Heart left ventricle (tissue), 13 donors: ENCODE results near the gene DYNLT2.
A peak's percentile ranks its signal among the peaks of the same experiment; 100 is the strongest.

ENCODE experiments used
- POLR2A ChIP-seq, 2 donors: fragments of 450-650 bp; IDR thresholded peaks; one replicate each; pipeline ENCODE4 v1.6.1; 2017; ENCODE audit warnings: antibody characterized with exemption in 2 of 2, mild to moderate bottlenecking in 2 of 2, moderate library complexity in 2 of 2
- TF ChIP-seq, protein P1 (sequence below), 12 donors: fragments of 200-600 bp; sonication (generic) in 4 of 12; IDR thresholded peaks; one replicate each; pipeline versions ENCODE4 v1.5.0 to v1.8.0; 2018 to 2022; ENCODE audit warnings: antibody characterized with exemption in 12 of 12, mild to moderate bottlenecking in 5 of 12
- donor health status: ischemic (EF 13 %, LVEDD 7.1; RV severe dilation, severe dysfunction).
- donor health status: DM: no; HTN: yes; CAD: no.
- donor health status: DM: no; HTN: no; CAD: no.
- donor health status: ischemic (EF 25% LVEDD 6.9; RV normal size, moderate dysfunction).
- donor health status: ischemic (EF 25% LVEDD 5.7; RV mildly dilated, moderate dysfunction).
- donor health status: ischemic (EF 35%, LVEDD 5.7; RV mildly dilated, moderate dysfunction).
- donor health status: nonischemic (EF 11% LVEDD 7.7; RV severe dilation, severe dysfunction).
- donor health status: DM: yes; HTN: yes; CAD: no.
- donor health status: PGD.
- donor health status: ischemic (EF 29% LVEDD 5.4; RV normal size, mild dysfunction).
- donor health status: nonischemic (EF 23%, LVEDD 6.1; RV moderate dilation, normal function).

GRCh38 chr6:169724494-169725124 is 26.8 kb downstream of the DYNLT2 start, which contains the start of gene PHF10:
- TF ChIP-seq, protein P1, sequence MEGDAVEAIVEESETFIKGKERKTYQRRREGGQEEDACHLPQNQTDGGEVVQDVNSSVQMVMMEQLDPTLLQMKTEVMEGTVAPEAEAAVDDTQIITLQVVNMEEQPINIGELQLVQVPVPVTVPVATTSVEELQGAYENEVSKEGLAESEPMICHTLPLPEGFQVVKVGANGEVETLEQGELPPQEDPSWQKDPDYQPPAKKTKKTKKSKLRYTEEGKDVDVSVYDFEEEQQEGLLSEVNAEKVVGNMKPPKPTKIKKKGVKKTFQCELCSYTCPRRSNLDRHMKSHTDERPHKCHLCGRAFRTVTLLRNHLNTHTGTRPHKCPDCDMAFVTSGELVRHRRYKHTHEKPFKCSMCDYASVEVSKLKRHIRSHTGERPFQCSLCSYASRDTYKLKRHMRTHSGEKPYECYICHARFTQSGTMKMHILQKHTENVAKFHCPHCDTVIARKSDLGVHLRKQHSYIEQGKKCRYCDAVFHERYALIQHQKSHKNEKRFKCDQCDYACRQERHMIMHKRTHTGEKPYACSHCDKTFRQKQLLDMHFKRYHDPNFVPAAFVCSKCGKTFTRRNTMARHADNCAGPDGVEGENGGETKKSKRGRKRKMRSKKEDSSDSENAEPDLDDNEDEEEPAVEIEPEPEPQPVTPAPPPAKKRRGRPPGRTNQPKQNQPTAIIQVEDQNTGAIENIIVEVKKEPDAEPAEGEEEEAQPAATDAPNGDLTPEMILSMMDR (IDR thresholded peaks at IDR 0.05): peak in 1 of 12 donors; percentile 16
- no peak for TF ChIP-seq POLR2A (IDR thresholded peaks at IDR 0.05)
